A673 (cell line): ENCODE results near the gene CD163L1. TPM values are rescaled to one million over a fixed set of nuclear protein-coding genes. Genes with fewer than 3 reads are reported as not detected.
A peak's percentile ranks its signal among the peaks of the same experiment; 100 is the strongest.

Source experiments
- BruUV-seq: library from RNA; stranded (reverse); fragments of 400-500 nt; replicated peaks from 2 replicates; lab custom pipeline; 2021; lab: Mats Ljungman, UMichigan
- CTCF ChIA-PET: fragments of 300-600 bp; sonication (Branson Sonifier 250); formaldehyde crosslinking; loops from one replicate; lab custom pipeline; 2022; ENCODE audit warnings: antibody characterized with exemption; lab: Charles Lee
- POLR2A ChIA-PET: fragments of 300-600 bp; sonication (Branson Sonifier 250); formaldehyde crosslinking; loops from one replicate; lab custom pipeline; 2022; ENCODE audit warnings: antibody characterized with exemption; ENCODE audit not compliant: low non-redundant PET; lab: Charles Lee
- DNase-seq: peaks from one replicate; pipeline ENCODE4 v3.0.0-alpha.2; 2015; ENCODE audit warnings: low spot score
- H3K27ac ChIP-seq: fragments of 200-600 bp; sonication (generic); 2 replicates; pipeline ENCODE4 v1.5.1; 2016; ENCODE audit warnings: mixed run types, low read depth, mild to moderate bottlenecking, mixed read lengths, antibody characterized with exemption, low read length; ENCODE audit not compliant: poor library complexity, severe bottlenecking
- H3K27me3 ChIP-seq: fragments of 200-600 bp; sonication (generic); replicated peaks from 2 replicates; pipeline ENCODE4 v1.6.1; 2017; ENCODE audit warnings: mixed run types, low read depth, mild to moderate bottlenecking, mixed read lengths, antibody characterized with exemption, low read length; ENCODE audit not compliant: insufficient read depth, poor library complexity
- H3K36me3 ChIP-seq: fragments of 200-600 bp; sonication (generic); 2 replicates; pipeline ENCODE4 v1.6.1; 2016; ENCODE audit warnings: mixed run types, mild to moderate bottlenecking, mixed read lengths, antibody characterized with exemption, low read length; ENCODE audit not compliant: insufficient read depth, poor library complexity, severe bottlenecking
- H3K4me1 ChIP-seq: fragments of 200-600 bp; sonication (generic); 2 replicates; pipeline ENCODE4 v1.6.1; 2017; ENCODE audit warnings: mixed run types, mild to moderate bottlenecking, mixed read lengths, antibody characterized with exemption, low read length; ENCODE audit not compliant: insufficient read depth, poor library complexity, severe bottlenecking
- H3K4me3 ChIP-seq: fragments of 200-600 bp; sonication (generic); 2 replicates; pipeline ENCODE4 v1.5.1; 2016; ENCODE audit warnings: low read depth, mixed run types, mild to moderate bottlenecking, mixed read lengths, low read length; ENCODE audit not compliant: poor library complexity, severe bottlenecking
- H3K9me3 ChIP-seq: fragments of 200-600 bp; sonication (generic); 2 replicates; pipeline ENCODE4 v1.6.1; 2016; ENCODE audit warnings: mixed run types, low read depth, mild to moderate bottlenecking, mixed read lengths, antibody characterized with exemption, low read length; ENCODE audit not compliant: poor library complexity, severe bottlenecking
- EZH2 ChIP-seq: fragments of 200-600 bp; sonication (generic); IDR thresholded peaks from 2 replicates; pipeline ENCODE4 v1.6.1; 2017; ENCODE audit warnings: borderline replicate concordance, low read depth, mild to moderate bottlenecking, mixed read lengths, antibody characterized with exemption, low read length; ENCODE audit not compliant: poor library complexity, severe bottlenecking
- intact Hi-C: fragments of 100-400 bp; cut with micrococcal nuclease; formaldehyde crosslinking; loops from one replicate; pipeline ENCODE4 v1.10.0; 2022; ENCODE audit not compliant: unreplicated experiment
- total RNA-seq: library from RNA; stranded (reverse); gene quantifications from 2 replicates; pipeline ENCODE4 v1.2.3, GENCODE V29; 2021
- TF ChIP-seq, protein P1 (sequence below): fragments of 300-800, 200-600 bp; sonication (generic); conservative IDR thresholded peaks from 2 replicates; pipeline ENCODE4 v1.5.1; 2017; ENCODE audit warnings: low read depth, mild to moderate bottlenecking, antibody characterized with exemption, low read length, moderate library complexity, mixed read lengths

The CD163L1 gene
- total RNA-seq, 1 experiment from 2014 or later = 0.52 TPM

DNA sequence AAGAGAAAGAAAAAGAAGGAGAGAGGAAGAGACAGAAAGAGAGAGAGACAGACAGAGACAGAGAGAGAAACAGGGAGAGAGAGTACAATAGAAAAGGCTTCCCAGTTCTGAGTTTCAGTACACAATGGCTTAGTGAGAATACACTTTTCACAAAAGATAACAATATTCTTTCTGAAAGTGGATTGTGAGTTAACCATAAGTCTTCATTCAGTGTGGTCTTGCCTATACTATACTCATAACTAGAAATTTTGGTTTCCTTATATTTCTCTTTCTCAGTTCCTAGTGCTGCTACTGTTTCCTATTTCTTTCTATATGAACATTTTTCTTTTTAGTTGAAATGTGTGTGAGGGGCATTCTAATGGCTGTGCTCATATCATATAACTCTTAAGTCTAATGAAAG lies 9.3 kb downstream of the CD163L1 start:
- CTCF ChIA-PET = no interaction called here
- no peak for TF ChIP-seq EZH2
- TF ChIP-seq, protein P1, sequence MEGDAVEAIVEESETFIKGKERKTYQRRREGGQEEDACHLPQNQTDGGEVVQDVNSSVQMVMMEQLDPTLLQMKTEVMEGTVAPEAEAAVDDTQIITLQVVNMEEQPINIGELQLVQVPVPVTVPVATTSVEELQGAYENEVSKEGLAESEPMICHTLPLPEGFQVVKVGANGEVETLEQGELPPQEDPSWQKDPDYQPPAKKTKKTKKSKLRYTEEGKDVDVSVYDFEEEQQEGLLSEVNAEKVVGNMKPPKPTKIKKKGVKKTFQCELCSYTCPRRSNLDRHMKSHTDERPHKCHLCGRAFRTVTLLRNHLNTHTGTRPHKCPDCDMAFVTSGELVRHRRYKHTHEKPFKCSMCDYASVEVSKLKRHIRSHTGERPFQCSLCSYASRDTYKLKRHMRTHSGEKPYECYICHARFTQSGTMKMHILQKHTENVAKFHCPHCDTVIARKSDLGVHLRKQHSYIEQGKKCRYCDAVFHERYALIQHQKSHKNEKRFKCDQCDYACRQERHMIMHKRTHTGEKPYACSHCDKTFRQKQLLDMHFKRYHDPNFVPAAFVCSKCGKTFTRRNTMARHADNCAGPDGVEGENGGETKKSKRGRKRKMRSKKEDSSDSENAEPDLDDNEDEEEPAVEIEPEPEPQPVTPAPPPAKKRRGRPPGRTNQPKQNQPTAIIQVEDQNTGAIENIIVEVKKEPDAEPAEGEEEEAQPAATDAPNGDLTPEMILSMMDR = no peak
- no peak overlapping the region for H3K4me3 ChIP-seq
- H3K4me1 ChIP-seq = no peaks in the 10 kb centered on the region
- no peak overlapping the region for H3K27ac ChIP-seq
- no peaks in the 10 kb centered on the region for H3K9me3 ChIP-seq
- no peaks in the 10 kb centered on the region for H3K27me3 ChIP-seq
- POLR2A ChIA-PET = no interaction called here
- intact Hi-C loops = no loop called here
- H3K36me3 ChIP-seq = no peaks in the 10 kb centered on the region
- BruUV-seq = no TSS peak
- no peak for DNase-seq

DNA sequence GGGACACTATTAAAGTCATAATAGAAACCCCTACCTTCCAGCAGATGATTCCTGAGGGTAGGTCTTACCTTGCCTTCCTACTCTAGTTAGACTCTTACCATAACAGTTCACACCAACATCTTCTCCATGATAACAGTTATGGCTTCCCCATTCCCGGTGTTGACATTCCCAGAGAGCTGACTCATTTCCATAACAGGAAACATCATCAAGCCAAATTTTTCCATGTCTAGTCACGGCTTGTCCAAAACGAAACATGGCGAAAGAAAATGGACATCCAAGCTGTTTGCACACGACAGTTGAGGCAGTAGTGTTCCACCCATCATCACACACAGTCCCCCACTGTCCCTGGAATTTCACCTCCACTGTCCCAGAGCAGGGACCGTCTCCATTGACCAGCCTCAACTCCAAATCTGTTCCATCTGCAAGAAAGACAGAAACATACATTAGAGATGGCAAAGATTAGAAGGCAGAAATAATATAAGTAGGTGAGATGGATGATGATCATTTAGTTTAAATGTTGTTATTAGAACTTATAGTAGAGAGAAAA lies 10.6 kb downstream of the CD163L1 start:
- no peak overlapping the region for H3K4me3 ChIP-seq
- H3K27me3 ChIP-seq = no peaks in the 10 kb centered on the region
- H3K27ac ChIP-seq = no peak overlapping the region
- no peaks in the 10 kb centered on the region for H3K9me3 ChIP-seq
- BruUV-seq = no TSS peak
- ChIA-PET CTCF (no interaction called here), POLR2A (no interaction called here)
- TF ChIP-seq, protein P1 = no peak
- no peak for TF ChIP-seq EZH2
- intact Hi-C loops = no loop called here
- H3K4me1 ChIP-seq = no peaks in the 10 kb centered on the region
- peak; percentile 3 for DNase-seq
- H3K36me3 ChIP-seq = no peaks in the 10 kb centered on the region

DNA sequence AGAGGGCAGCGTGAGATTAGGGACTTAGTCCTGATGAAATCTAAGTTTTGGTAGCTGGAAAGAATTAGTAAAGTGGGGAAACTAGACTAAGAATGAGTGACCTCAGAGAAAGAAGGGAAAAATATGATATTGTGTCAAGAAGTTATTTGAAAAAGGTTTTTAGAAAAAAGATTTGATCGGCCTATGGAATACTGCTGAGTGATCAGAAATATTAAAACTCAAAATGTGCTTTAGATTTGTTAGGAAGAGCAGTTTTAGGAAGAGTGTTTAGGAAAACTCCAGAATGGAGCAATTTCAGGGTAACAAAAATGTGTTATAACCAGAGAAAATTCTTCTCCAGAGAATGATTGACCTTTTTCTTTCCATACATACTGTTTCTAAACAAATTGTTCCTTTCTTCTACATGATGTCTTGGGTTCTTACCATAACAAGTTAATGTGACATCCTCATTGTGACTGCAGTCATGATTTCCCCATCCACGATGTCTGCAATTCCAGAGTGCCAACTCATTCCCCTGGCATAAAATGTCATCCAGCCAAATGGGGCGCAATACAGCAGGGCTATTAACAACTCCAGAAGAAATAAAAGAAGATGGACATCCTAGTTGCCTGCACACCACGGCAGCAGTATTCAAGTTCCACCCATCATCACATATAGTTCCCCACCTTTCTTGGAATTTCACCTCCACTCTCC lies 11.8 kb downstream of the CD163L1 start:
- no peak overlapping the region for H3K27ac ChIP-seq
- no peaks in the 10 kb centered on the region for H3K27me3 ChIP-seq
- intact Hi-C loops = no loop called here
- H3K4me3 ChIP-seq = no peak overlapping the region
- no peaks in the 10 kb centered on the region for H3K9me3 ChIP-seq
- no peak for DNase-seq
- no peaks in the 10 kb centered on the region for H3K36me3 ChIP-seq
- BruUV-seq = no TSS peak
- POLR2A ChIA-PET = no interaction called here
- TF ChIP-seq, protein P1 = no peak
- no peak for TF ChIP-seq EZH2
- CTCF ChIA-PET = no interaction called here
- H3K4me1 ChIP-seq = no peaks in the 10 kb centered on the region
